HFF-Myc (cell line): Measurements from ENCODE around the gene RAVER2.

Source experiments
- DNase-seq: peaks from one replicate; pipeline ENCODE4 v3.0.0-alpha.2; 2011; ENCODE audit warnings: low read depth; ENCODE audit errors: extremely low read depth
- H3K4me3 ChIP-seq: replicated peaks from 2 replicates; pipeline ENCODE4 v1.5.1; 2011; ENCODE audit warnings: low read depth, mild to moderate bottlenecking, control low read depth, low read length
- CTCF ChIP-seq: IDR thresholded peaks from 2 replicates; pipeline ENCODE4 v1.5.1; 2012; ENCODE audit warnings: mild to moderate bottlenecking, low read depth, low read length, control low read depth; ENCODE audit errors: missing control alignments

RAVER2 gene

DNA sequence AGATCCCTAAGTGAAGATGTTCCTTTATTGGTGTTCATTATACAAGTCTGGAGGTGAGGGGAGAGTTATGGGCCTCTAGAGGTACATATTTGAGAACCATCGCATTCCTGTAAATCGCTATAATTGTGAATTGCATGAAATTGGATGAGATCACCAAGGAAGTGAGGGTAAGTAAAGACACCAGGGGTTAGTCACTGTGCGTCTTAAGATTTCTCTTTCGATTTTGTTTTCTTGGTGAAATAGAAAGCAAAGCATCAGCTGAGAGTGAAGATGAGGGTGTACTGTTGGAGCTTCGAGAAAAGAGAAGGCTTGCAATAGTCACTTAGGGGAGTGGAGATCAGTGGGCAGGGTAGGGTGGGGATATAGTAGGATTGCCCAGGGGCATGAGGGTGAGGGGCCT is 82.1 kb downstream of the RAVER2 start:
- H3K4me3 ChIP-seq, result no peak overlapping the region
- TF ChIP-seq CTCF, result no peak
- DNase-seq, result no peak

- no peak overlapping the region for H3K4me3 ChIP-seq
- TF ChIP-seq CTCF, result no peak
- no peak for DNase-seq
Measured at GRCh38 chr1:64828829-64829228, 84.0 kb downstream of the RAVER2 start.

GRCh38 chr1:64829411-64830029 is 84.6 kb downstream of the RAVER2 start:
- H3K4me3 ChIP-seq, result no peak overlapping the region
- DNase-seq, result no peak
- no peak for TF ChIP-seq CTCF

DNA sequence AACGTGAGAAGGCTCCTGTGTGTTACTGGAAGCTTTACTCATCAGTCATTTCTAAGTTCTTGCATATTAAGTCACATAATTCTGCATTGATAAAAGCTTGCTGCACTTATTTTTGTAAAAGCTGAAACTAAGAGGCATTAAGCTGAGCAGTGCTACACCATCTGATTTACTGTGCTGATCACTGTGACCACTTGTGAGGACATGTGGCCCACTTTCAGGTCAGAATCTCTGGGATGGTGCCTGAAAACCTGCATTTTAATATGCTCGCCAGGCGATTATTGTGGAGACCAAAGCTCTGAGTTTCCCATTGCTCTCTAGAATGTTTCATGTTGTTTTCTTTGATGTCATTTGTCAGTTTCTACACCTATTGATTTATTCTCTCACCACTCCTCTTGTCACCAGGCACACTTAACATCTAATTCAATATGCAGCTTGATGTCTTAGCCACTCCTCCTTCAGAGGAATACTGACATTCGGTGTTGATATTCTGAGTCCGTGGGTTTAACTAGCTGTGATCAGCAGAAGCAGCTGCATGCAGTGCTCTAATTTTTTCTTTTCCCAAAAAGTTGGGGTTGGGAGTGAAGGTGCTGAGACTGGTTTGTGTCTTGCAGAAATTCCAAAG is 85.3 kb downstream of the RAVER2 start:
- no peak for TF ChIP-seq CTCF
- H3K4me3 ChIP-seq, result no peak overlapping the region

GRCh38 chr1:64834734-64835133 is 89.9 kb downstream of the RAVER2 start:
- H3K4me3 ChIP-seq, result no peak overlapping the region
- no peak for DNase-seq
- TF ChIP-seq CTCF, result no peak

More for the DNA sequence above, 85.3 kb downstream of the RAVER2 start:
- DNase-seq, result no peak

GRCh38 chr1:64836802-64837201 is 91.9 kb downstream of the RAVER2 start:
- no peak for TF ChIP-seq CTCF
- no peak overlapping the region for H3K4me3 ChIP-seq
- no peak for DNase-seq
